Medulla oblongata (tissue), 1 donor: ENCODE data around the gene PNKD.

Source experiments
- DNase-seq: peaks from one replicate; pipeline ENCODE4 v3.0.0-alpha.2; 2015; ENCODE audit errors: extremely low spot score

PNKD gene

DNA sequence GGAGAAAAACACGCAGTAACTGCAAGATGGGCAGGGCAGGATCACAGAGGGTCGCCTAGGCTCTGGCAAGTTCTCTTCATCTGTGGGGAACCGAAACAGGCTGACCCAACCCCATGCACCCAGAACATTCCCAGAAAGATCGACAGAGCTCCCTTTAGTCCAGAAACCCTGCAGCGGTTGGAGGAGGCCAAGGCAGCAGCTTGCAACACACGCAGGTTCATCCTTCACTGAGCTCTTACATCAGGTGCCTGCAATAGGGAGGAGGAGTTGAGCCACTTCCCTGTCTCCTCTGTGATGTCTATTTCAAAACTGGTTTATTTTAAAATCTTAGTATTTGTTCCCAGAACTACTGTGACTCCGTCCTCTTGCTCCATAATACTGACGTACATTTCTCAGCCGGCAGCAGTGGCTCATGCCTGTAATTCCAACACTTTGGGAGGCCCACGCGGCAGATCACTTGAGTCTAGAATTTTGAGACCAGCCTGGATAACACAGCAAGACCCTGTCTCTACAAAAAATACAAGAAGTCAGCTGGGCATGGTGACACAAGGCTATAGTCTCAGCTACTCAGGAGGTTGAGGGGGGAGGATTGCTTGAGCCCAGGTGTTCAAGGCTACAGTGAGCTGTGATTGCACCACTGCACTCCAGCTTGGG lies 100.2 kb downstream of the PNKD start:
- peak; percentile 70 for DNase-seq

DNA sequence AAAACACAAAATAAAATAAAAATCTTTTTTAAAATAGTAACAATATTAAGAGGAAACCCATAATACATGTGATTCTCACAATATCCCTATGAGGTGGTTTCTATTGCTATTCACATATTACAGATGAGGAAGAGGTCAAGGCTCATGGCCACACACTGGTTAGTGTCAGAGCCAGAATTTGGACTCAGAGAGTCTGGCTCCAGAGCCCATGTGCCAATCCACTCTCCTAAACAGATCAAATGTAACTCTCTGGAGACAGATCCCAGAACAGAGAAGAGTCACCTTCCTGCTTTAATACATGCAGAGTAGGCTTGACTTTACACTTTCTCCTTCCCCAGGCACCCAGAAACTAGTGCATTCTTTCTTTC lies 101.6 kb downstream of the PNKD start:
- DNase-seq = no peak

DNA sequence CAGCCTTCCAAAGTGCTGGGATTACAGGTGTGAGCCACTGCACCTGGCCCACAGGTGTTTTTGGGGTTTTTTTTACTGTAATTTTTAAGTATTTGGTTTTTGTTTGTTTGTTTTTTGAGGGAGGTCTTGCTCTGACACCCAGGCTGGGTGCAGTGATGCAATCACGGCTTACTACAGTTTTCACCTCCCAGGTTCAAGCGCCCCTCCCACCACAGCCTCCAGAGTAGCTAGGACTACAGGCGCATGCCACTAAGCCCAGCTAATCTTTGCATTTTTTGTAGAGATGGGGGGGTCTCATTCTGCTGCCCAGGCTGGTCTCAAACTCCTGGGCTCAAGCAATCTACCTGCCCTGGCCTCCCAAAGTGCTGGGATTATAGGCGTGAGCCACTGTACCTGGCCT lies 104.5 kb downstream of the PNKD start:
- DNase-seq = no peak

DNA sequence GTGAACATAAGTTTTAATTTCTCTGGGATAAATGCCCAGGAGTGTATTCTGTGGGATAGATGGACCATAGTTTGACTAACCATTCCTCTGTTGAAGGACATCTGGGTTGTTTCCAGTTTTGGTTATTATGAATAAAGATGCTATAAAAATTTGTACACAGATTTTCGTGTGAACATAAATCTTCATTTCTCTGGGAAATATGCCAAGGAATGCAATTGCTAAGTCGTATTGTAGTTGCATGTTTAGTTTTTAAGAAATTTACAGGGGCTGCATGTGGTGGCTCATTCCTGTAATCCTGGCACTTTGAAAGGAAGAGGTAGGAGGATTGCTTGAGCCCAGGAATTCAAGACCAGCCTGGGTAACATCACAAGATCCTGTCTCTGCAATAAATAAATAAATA lies 104.9 kb downstream of the PNKD start:
- DNase-seq = no peak

DNA sequence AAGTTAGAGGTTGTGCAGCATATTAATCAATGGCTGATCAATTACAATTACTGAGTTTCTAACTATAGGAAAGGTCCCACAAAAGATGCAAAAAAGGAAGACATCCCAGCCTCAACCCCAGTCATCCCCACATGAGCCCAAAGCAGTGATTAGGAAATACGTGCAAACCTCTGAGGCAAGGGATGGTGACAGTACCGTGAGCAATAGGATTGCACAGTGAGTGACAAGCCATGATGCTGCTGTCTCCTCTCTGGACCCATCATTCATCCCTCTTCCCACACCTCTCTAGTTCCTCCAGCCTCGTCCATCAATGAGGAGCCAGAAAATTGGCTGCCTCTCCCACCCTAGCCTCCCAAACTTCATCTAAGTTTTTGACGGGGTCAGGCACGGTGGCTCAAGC lies 107.7 kb downstream of the PNKD start:
- no peak for DNase-seq

DNA sequence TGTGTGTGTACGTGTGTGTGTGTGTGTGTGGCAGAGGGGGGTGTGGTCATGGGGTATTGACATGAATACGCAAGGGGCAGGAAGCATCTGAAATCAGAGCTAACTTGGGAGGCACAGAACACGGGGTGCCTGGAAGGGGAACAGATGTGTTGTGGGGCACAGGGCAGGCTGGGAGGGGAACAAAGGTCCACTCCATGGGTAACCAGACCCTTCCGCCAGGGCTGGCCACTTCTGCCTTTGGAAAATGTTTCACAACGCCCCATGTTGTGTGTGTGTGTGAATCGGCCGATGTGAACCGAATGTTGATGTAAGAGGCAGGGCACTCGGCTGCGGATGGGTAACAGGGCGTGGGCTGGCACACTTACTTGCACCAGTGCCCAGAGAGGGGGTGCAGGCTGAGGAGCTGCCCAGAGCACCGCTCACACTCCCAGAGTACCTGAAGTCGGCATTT lies 111.6 kb downstream of the PNKD start, which contains the start of gene SLC11A1:
Gene SLC11A1 (plus strand): TSS at position 358 of the 451 bp plus-strand sequence. CDS start 96 bp downstream, outside the sequence.
- DNase-seq = peak; percentile 79

DNA sequence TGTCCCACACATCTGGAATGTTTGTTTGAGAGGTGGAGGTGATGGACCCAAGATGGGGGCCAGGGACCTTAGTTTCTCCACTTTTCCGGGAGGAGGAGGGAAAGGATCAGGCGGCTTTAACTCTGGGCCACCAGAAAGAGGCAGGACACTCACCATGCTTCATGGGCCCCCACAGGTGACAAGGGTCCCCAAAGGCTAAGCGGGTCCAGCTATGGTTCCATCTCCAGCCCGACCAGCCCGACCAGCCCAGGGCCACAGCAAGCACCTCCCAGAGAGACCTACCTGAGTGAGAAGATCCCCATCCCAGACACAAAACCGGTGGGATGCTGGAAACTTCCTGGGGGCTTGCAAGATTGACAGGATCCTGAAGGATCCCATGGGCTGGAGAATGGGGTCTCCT lies 112.5 kb downstream of the PNKD start:
- no peak for DNase-seq

DNA sequence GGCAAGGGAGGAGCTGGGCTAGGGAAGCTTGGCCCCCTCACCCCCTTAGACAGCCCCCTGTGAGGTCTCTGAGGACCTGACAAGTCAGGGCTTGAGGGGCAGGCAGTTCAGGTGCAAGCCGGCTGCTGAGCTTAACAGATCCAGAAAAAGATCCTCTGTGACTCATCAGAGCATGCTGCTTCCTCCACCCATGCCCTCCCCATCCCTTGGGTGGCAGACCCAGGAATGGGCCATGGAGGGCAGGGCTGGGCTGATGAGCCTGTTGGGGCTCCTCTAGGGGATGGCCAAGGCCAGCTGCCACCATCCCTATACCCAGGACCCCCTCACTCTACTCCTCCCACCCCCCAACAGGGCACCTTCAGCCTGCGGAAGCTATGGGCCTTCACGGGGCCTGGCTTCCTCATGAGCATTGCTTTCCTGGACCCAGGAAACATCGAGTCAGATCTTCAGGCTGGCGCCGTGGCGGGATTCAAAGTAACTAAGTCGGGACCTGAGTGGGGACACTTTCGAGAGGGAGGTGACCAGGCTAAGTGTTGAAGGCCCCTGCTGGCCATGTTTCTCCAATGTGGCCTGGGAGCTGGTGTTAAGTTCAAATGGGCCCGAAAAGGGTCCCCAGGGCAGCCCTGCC lies 113.7 kb downstream of the PNKD start:
- DNase-seq = no peak

DNA sequence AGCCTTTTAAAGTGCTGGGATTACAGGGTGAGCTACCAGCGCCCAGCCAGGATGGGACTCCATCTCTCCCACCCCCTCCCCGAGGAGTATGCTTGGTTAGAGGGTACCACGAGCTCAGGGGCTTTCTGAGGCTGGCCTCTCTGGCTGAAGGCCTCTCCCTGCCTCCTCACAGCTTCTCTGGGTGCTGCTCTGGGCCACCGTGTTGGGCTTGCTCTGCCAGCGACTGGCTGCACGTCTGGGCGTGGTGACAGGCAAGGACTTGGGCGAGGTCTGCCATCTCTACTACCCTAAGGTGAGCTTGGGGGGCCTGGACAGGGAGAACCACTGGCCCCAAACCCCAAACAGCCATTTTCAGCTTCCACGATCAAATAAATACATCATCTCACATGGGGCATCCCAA lies 114.7 kb downstream of the PNKD start:
- no peak for DNase-seq

DNA sequence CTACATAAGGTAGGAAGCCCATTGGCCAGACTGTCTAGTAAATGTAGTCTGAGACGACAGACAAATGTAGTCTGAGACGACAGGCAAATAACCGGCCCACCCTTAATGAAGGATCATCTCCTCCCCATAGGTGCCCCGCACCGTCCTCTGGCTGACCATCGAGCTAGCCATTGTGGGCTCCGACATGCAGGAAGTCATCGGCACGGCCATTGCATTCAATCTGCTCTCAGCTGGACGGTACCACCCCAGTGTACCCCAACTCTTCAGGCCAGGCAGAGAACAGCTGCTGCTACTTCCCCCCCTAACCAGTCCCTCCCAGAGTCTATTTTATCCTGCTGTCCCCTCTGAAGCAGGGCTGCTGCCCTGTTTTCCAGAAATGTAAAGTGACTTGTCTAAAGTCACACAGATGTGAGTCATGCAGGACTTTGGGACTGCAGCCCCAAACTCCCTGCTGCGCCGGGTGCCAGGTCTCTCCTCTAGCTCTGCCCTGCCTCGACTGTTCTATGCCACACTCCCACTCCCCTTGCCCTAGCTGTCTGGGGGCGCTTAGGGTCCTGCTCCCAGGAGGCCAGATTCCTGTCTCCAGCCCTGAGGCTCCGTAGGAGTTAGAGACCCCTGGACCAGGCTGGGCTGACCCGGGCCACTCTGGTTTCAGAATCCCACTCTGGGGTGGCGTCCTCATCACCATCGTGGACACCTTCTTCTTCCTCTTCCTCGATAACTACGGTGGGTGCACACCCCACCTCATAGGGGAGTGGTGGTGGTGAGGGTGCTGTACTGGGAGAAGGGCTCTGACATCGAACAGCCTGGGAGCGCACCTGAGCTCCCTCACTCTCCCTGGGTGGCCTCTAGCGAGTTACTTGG lies 116.4 kb downstream of the PNKD start:
- no peak for DNase-seq

DNA sequence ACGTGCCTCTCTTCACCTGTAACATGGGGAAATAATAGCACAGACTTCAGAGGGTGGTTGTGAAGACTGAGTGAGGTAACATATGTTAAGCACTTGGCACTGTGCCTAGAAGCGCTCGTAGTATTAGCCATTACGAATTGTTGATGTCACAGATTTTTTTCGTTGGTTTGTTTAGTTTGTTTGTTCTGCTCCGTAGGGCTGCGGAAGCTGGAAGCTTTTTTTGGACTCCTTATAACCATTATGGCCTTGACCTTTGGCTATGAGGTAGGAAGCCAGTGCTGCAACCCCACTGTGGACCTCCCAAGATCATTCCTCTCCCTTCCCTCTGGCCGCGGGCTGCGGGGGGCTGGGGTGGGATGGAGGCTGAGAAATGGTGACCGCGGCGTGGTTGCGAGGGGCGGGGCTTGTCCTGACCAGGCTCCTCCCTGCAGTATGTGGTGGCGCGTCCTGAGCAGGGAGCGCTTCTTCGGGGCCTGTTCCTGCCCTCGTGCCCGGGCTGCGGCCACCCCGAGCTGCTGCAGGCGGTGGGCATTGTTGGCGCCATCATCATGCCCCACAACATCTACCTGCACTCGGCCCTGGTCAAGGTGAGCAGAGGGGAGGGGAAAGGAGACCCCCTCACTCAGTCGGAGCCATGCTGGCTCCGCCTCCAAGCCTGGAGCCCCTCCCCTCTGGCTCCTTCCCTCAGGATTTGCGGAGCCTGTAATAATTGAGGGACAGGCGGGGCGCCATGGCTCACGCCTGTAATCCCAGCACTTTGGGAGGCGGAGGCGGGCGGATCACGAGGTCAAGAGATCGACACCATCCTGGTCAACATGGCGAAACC lies 117.3 kb downstream of the PNKD start:
- DNase-seq = no peak

DNA sequence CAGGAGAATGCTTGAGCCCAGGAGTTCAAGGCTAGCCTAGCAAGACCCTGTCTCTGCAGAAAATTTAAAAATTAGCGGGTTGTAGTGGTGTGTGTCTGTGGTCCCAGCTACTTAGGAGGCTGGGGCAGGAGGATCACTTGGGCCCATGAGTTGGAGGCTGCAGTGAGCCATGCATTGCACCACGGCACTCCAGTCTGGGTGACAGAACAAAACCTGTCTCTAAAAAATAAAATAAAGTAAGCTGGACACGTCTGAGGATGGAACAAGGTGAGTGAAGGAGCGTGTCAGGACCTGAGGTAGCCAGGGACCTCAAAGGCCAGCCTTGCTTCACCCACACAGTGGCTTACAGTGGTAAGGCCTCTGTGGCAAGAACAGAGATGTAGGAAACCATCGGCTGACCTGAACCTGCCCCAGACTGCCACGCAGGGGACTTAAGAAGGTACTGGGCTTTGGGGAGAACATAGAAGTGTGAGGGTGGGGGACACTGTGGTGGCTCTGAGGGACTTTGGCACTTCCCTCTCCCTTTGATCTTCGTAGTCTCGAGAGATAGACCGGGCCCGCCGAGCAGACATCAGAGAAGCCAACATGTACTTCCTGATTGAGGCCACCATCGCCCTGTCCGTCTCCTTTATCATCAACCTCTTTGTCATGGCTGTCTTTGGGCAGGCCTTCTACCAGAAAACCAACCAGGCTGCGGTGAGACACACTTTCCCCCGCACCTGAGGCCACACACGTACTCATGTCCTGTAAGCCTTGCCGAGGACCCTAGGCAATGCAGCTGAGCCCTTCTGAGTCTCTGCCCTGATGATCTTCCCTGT lies 119.2 kb downstream of the PNKD start:
- no peak for DNase-seq

DNA sequence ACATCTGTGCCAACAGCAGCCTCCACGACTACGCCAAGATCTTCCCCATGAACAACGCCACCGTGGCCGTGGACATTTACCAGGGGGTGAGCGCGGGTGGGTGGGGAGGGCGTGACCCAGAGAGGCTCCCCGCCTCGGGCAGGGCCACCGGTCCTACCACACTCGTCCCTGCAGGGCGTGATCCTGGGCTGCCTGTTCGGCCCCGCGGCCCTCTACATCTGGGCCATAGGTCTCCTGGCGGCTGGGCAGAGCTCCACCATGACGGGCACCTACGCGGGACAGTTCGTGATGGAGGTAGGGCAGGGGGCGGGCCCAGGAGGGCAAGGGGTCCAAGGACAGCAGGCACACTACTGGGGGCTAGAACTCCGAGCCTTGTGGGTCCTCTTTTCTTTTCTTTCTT lies 120.9 kb downstream of the PNKD start:
- peak; percentile 1 for DNase-seq

DNA sequence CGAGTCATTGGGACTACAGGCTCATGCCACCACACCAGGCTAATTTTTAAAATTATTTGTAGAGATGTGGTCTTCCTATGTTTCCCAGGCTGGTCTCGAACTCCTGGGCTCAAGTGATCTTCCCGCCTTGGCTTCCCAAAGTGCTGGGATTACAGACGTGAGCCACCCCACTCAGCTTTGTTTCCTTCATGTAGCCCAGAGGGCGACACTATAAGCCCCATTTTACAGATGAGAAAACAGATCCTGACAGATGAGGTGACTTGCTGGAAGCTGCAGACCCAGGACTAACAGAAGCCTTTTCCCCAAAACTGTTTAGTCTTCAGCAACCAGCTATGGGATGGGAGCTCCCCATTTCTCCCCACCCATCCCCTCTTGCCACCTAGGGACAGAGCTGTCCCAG lies 122.1 kb downstream of the PNKD start:
- DNase-seq = no peak

DNA sequence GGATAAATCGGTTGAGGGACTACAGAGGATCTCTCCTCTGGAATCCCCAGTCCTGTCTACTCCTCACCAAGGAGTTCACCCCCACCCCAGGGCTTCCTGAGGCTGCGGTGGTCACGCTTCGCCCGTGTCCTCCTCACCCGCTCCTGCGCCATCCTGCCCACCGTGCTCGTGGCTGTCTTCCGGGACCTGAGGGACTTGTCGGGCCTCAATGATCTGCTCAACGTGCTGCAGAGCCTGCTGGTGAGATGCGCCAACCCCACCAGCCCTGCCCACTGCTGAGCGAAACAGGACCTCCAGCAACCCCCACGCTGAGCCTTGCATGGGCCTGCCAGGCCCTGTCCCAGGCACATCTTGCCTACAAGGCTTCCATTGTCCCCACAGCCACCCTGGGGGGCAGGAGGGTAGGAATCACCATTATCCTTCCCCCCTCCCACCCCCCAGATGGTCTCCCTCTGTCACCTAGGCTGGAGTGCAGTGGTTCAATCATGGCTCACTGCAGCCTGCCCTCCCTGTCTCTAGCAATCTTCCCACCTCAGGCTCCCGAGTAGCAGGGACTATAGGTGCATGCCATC lies 122.7 kb downstream of the PNKD start:
- DNase-seq = no peak

DNA sequence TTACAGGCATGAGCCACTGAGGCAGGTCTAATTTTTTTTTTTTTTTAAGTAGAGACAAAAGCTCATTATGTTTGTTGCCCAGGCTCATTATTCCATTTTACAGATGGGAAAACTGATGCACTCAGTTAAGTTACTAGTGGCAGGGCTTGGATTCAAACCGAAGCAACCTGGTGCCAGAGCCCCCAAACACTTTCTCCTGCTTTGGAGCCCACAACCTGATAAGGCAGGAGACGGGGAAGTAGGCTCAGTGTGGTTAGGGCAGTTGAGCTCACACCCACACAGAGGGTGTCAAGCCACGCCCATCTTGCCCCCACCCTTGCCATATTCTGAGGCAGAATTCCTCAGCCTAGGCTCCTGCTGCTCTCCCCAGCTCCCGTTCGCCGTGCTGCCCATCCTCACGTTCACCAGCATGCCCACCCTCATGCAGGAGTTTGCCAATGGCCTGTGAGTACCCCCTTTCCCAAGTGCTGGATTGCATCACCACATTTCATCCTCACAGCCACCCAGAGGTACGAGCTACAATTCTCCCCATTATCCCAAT lies 123.5 kb downstream of the PNKD start:
- no peak for DNase-seq

DNA sequence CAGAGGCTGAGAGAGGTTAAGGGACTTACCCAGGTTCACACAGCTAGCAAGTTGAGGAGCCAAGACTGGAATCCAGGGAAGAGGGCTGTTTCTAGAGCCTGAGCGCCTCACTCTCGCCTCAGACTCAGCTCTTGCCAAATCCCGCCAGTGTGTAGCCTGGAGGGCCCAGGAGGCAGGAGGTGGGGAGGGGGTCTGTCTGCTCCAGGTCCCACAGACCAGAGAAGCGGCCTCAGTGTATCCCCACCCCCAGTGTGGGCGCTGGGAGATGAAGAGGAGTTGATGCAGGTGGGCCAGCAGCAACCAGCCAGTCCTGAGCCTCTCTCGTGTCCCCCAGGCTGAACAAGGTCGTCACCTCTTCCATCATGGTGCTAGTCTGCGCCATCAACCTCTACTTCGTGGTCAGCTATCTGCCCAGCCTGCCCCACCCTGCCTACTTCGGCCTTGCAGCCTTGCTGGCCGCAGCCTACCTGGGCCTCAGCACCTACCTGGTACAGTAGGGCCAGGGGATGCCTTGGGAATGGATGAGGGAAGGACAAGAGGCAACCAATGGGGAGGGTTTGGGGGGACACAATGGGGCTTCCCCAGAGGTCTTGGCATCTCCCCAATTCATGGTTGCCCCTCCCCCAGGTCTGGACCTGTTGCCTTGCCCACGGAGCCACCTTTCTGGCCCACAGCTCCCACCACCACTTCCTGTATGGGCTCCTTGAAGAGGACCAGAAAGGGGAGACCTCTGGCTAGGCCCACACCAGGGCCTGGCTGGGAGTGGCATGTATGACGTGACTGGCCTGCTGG lies 124.2 kb downstream of the PNKD start:
- no peak for DNase-seq

DNA sequence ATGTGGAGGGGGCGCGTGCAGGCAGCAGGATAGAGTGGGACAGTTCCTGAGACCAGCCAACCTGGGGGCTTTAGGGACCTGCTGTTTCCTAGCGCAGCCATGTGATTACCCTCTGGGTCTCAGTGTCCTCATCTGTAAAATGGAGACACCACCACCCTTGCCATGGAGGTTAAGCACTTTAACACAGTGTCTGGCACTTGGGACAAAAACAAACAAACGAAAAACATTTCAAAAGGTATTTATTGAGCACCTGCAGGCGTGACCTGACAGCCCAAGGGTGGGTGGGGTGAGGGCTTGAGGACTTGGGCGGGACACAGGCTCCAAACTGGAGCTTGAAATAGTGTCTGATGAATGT lies 124.7 kb downstream of the PNKD start:
- DNase-seq = no peak

DNA sequence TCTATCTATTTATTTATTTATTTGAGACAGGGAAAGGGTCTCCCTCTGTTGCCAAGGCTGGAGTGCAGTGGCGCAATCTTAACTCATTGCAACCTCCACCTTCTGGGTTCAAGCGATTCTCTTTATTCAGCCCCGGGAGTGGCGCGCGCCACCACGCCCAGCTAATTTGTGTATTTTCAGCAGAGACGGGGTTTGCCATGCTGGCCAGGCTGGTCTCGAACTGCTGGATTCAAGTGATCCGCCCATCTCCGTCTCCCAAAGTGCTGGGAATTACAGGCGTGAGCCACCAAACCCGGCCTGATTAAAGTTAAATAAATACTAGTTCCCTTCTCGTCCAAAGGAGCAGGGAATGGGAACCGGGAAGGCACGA lies 125.1 kb downstream of the PNKD start:
- DNase-seq = no peak
